H1 (cell line): Measurements from ENCODE around the gene C9orf152. TPM values are rescaled to one million over a fixed set of nuclear protein-coding genes. Genes with fewer than 3 reads are reported as not detected.

ENCODE experiments used
- CTCF ChIA-PET: fragments of 300-600 bp; sonication (Branson Sonifier 250); formaldehyde crosslinking; loops from one replicate; lab custom pipeline; 2021; ENCODE audit not compliant: partially characterized antibody; lab: Charles Lee
- POLR2A ChIA-PET: fragments of 300-600 bp; sonication (Branson Sonifier 250); formaldehyde crosslinking; loops from one replicate; lab custom pipeline; 2021; ENCODE audit warnings: inconsistent platforms; ENCODE audit not compliant: partially characterized antibody; lab: Charles Lee
- DNase-seq, 2 experiments: peaks; one replicate each; pipeline versions ENCODE4 v3.0.0 to v3.0.0-alpha.2; 2010 to 2022; ENCODE audit warnings: low spot score in 2 of 2, low read depth in 1 of 2, mixed read lengths in 1 of 2
- FAIRE-seq: peaks from 2 replicates; lab custom pipeline; 2011; peaks lifted over from hg19 to GRCh38; lab: Jason Lieb, UNC
- H2AFZ ChIP-seq: 2 replicates; pipeline ENCODE4 v1.8.1; 2012; ENCODE audit warnings: low read length, inconsistent platforms
- H2AK5ac ChIP-seq: 2 replicates; pipeline ENCODE4 v1.6.1; 2013; ENCODE audit warnings: low read depth, low read length
- H2BK120ac ChIP-seq: replicated peaks from 2 replicates; pipeline ENCODE3; 2013; ENCODE audit warnings: low read depth, low read length, inconsistent platforms
- H2BK12ac ChIP-seq: 2 replicates; pipeline ENCODE4 v1.6.1; 2013; ENCODE audit warnings: low read depth, low read length
- H2BK15ac ChIP-seq: 2 replicates; pipeline ENCODE4 v1.6.1; 2013; ENCODE audit warnings: low read length
- H2BK20ac ChIP-seq: 2 replicates; pipeline ENCODE4 v1.6.1; 2013; ENCODE audit warnings: low read length
- H2BK5ac ChIP-seq: 2 replicates; pipeline ENCODE4 v1.6.1; 2013; ENCODE audit warnings: low read depth, low read length
- H3K14ac ChIP-seq: 2 replicates; pipeline ENCODE4 v1.6.1; 2013; ENCODE audit warnings: inconsistent platforms; ENCODE audit not compliant: insufficient read length
- H3K18ac ChIP-seq: 2 replicates; pipeline ENCODE4 v1.6.1; 2013; ENCODE audit warnings: low read length; ENCODE audit errors: extremely low read depth
- H3K23ac ChIP-seq: 2 replicates; pipeline ENCODE4 v1.6.1; 2013; ENCODE audit warnings: inconsistent platforms; ENCODE audit not compliant: insufficient read length
- H3K23me2 ChIP-seq: 2 replicates; pipeline ENCODE4 v1.6.1; 2013; ENCODE audit warnings: low read depth, low read length
- H3K27ac ChIP-seq: 2 replicates; pipeline ENCODE4 v1.6.1; 2011; ENCODE audit warnings: low read depth, low read length, inconsistent platforms
- H3K27me3 ChIP-seq, 4 experiments: replicated peaks in 1 of 4; 1 replicate in 1 of 4; 2 replicates in 3 of 4; pipeline versions ENCODE4 v1.6.1 to v1.8.1; 2011 to 2013; ENCODE audit warnings: low read length in 3 of 4, mild to moderate bottlenecking in 3 of 4, inconsistent platforms in 2 of 4, mixed read lengths in 2 of 4, moderate library complexity in 1 of 4; ENCODE audit not compliant: control insufficient read depth in 3 of 4, insufficient read depth in 3 of 4; ENCODE audit errors: extremely low read depth in 1 of 4
- H3K36me3 ChIP-seq, 4 experiments: 2 replicates each; pipeline versions ENCODE4 v1.6.1 to v1.8.1; 2011 to 2013; ENCODE audit warnings: mild to moderate bottlenecking in 4 of 4, low read length in 3 of 4, moderate library complexity in 2 of 4, control low read depth in 1 of 4, inconsistent platforms in 1 of 4; ENCODE audit not compliant: insufficient read depth in 4 of 4, control insufficient read depth in 2 of 4
- H3K4ac ChIP-seq: replicated peaks from 2 replicates; pipeline ENCODE3; 2013; ENCODE audit warnings: low read length, low read depth, mixed read lengths, inconsistent platforms; ENCODE audit not compliant: insufficient read length
- H3K4me1 ChIP-seq, 4 experiments: replicated peaks in 1 of 4; 1 replicate in 1 of 4; 2 replicates in 3 of 4; pipeline versions ENCODE4 v1.6.1 to v1.8.1; 2011 to 2013; ENCODE audit warnings: low read length in 3 of 4, inconsistent platforms in 2 of 4, mixed read lengths in 1 of 4; ENCODE audit not compliant: insufficient read depth in 4 of 4, control insufficient read depth in 3 of 4
- H3K4me2 ChIP-seq, 2 experiments: 2 replicates each; pipeline versions ENCODE4 v1.6.1 to v1.8.1; 2011 to 2013; ENCODE audit warnings: low read depth in 2 of 2, low read length in 2 of 2, control low read depth in 1 of 2, inconsistent platforms in 1 of 2, mild to moderate bottlenecking in 1 of 2; ENCODE audit not compliant: insufficient read depth in 1 of 2
- H3K4me3 ChIP-seq, 4 experiments: fragments of 200-600, 300-600 bp in 1 of 4; sonication (generic), shearing (Covaris generic), sonication (Bioruptor Twin) in 1 of 4; 2 replicates each; pipeline versions ENCODE4 v1.5.1 to v1.8.1; 2011 to 2016; ENCODE audit warnings: low read length in 4 of 4, low read depth in 3 of 4, control low read depth in 2 of 4, inconsistent platforms in 2 of 4, mild to moderate bottlenecking in 2 of 4, mixed read lengths in 1 of 4, moderate library complexity in 1 of 4; ENCODE audit not compliant: insufficient read depth in 2 of 4; ENCODE audit errors: extremely low read depth in 1 of 4
- H3K56ac ChIP-seq: replicated peaks from 2 replicates; pipeline ENCODE3; 2013; ENCODE audit warnings: low read depth, mild to moderate bottlenecking, mixed read lengths, low read length, inconsistent platforms; ENCODE audit not compliant: insufficient read length
- H3K79me1 ChIP-seq: 2 replicates; pipeline ENCODE4 v1.6.1; 2013; ENCODE audit warnings: low read depth, low read length, control low read depth
- H3K79me2 ChIP-seq, 2 experiments: 2 replicates each; pipeline versions ENCODE4 v1.6.1 to v1.8.1; 2012 to 2013; ENCODE audit warnings: low read length in 2 of 2, mild to moderate bottlenecking in 2 of 2, inconsistent platforms in 1 of 2; ENCODE audit not compliant: insufficient read depth in 2 of 2, control insufficient read depth in 1 of 2
- H3K9ac ChIP-seq, 4 experiments: replicated peaks in 1 of 4; 1 replicate in 1 of 4; 2 replicates in 3 of 4; pipeline versions ENCODE4 v1.6.1 to v1.8.1; 2011 to 2013; ENCODE audit warnings: low read depth in 3 of 4, low read length in 3 of 4, control low read depth in 2 of 4, mild to moderate bottlenecking in 2 of 4, moderate library complexity in 2 of 4, inconsistent platforms in 1 of 4; ENCODE audit errors: extremely low read depth in 1 of 4
- H3K9me3 ChIP-seq, 2 experiments: 2 replicates each; pipeline versions ENCODE4 v1.6.1 to v1.8.1; 2012 to 2013; ENCODE audit warnings: mild to moderate bottlenecking in 2 of 2, moderate library complexity in 2 of 2, control low read depth in 1 of 2, inconsistent platforms in 1 of 2, low read depth in 1 of 2, low read length in 1 of 2, mixed read lengths in 1 of 2; ENCODE audit not compliant: insufficient read depth in 2 of 2
- H4K20me1 ChIP-seq, 2 experiments: replicated peaks in 1 of 2; 2 replicates each; pipeline versions ENCODE3 to v1.8.1; 2011 to 2013; ENCODE audit warnings: inconsistent platforms in 2 of 2, low read length in 2 of 2, mild to moderate bottlenecking in 1 of 2; ENCODE audit not compliant: insufficient read depth in 2 of 2, control insufficient read depth in 1 of 2
- H4K5ac ChIP-seq: 2 replicates; pipeline ENCODE4 v1.6.1; 2013; ENCODE audit warnings: low read length, low read depth, mixed read lengths, inconsistent platforms; ENCODE audit not compliant: insufficient read length
- H4K8ac ChIP-seq: 2 replicates; pipeline ENCODE4 v1.8.0; 2013; ENCODE audit warnings: mild to moderate bottlenecking, moderate library complexity, low read length, inconsistent platforms; ENCODE audit not compliant: insufficient read depth; ENCODE audit errors: extremely low read depth
- H4K91ac ChIP-seq: replicated peaks from 2 replicates; pipeline ENCODE3; 2013; ENCODE audit warnings: low read length, mixed read lengths, inconsistent platforms; ENCODE audit not compliant: insufficient read length
- ATF2 ChIP-seq: IDR thresholded peaks from 2 replicates; pipeline ENCODE4 v1.6.1; 2012; ENCODE audit warnings: low read length, inconsistent platforms
- E2F6 ChIP-seq: IDR thresholded peaks from 2 replicates; pipeline ENCODE4 v1.6.1; 2012; ENCODE audit warnings: inconsistent platforms
- EGR1 ChIP-seq: IDR thresholded peaks from 2 replicates; pipeline ENCODE4 v1.6.1; 2011; ENCODE audit warnings: low read depth, low read length, borderline replicate concordance
- GABPA ChIP-seq: IDR thresholded peaks from 2 replicates; pipeline ENCODE4 v1.6.1; 2011; ENCODE audit warnings: mild to moderate bottlenecking, low read length, moderate library complexity, borderline replicate concordance; ENCODE audit not compliant: insufficient read depth
- GTF2F1 ChIP-seq: IDR thresholded peaks from 2 replicates; pipeline ENCODE4 v1.6.1; 2012; ENCODE audit warnings: low read depth, low read length, improper control_type of control experiment, borderline replicate concordance
- MAFK ChIP-seq: IDR thresholded peaks from 2 replicates; pipeline ENCODE4 v1.6.1; 2012; ENCODE audit warnings: low read depth, mild to moderate bottlenecking, improper control_type of control experiment, low read length
- RFX5 ChIP-seq: IDR thresholded peaks from 2 replicates; pipeline ENCODE4 v1.6.1; 2011; ENCODE audit warnings: low read depth, low read length, improper control_type of control experiment, borderline replicate concordance
- RNF2 ChIP-seq: fragments of 200-900, 300-1000 bp; sonication (generic); IDR thresholded peaks from 2 replicates; pipeline ENCODE4 v1.7.1; 2016; ENCODE audit warnings: borderline replicate concordance, low read depth, mild to moderate bottlenecking, antibody characterized with exemption, low read length; ENCODE audit not compliant: poor library complexity, severe bottlenecking; ENCODE audit errors: missing control alignments
- SP2 ChIP-seq: IDR thresholded peaks from 2 replicates; pipeline ENCODE4 v1.6.1; 2012; ENCODE audit warnings: mild to moderate bottlenecking, low read length, inconsistent platforms
- SUZ12 ChIP-seq: fragments of 200-600 bp; sonication (generic); IDR thresholded peaks from 2 replicates; pipeline ENCODE4 v1.6.1; 2012; ENCODE audit warnings: mild to moderate bottlenecking, inconsistent platforms, low read length, moderate library complexity, mixed read lengths
- TCF12 ChIP-seq: IDR thresholded peaks from 2 replicates; pipeline ENCODE4 v1.6.1; 2011; ENCODE audit warnings: low read depth, mild to moderate bottlenecking, low read length
- TEAD4 ChIP-seq: IDR thresholded peaks from 2 replicates; pipeline ENCODE4 v1.6.1; 2012; ENCODE audit warnings: low read depth, low read length, inconsistent platforms, mixed read lengths
- WGBS, 2 experiments: shearing (Covaris generic) in 1 of 2; methylation state at CpG; one replicate each; pipeline versions ENCODE4 v1.1.6 to v1.1.7; 2013 to 2015; ENCODE audit warnings: low lambda C conversion rate in 2 of 2, mixed read lengths in 2 of 2, inconsistent platforms in 1 of 2, low coverage in 1 of 2, missing lambda C conversion rate in 1 of 2; ENCODE audit not compliant: insufficient replicate concordance in 2 of 2, insufficient coverage in 1 of 2, insufficient read length in 1 of 2; ENCODE audit errors: extremely low coverage in 1 of 2, missing lambda C conversion rate in 1 of 2; 5-methylcytosine and 5-hydroxymethylcytosine counted together
- polyA plus RNA-seq, 7 experiments: library from polyadenylated mRNA; depleted of rRNA in 3 of 7; stranded (reverse) in 5 of 7; unstranded in 2 of 7; fragments of >200 nt in 5 of 7; fragments of 200-250 nt in 2 of 7; gene quantifications; 1 replicate in 5 of 7; 2 replicates in 1 of 7; 4 replicates in 1 of 7; pipeline versions ENCODE4 v1.2.1 to v1.2.3, GENCODE V29; 2011 to 2013; ENCODE audit warnings: missing spikeins in 2 of 7, mixed read lengths in 2 of 7
- total RNA-seq: library from RNA; stranded (reverse); fragmentation: NEBNext Ultra II Directional; extraction: Animal tissue kit (Norgen Biotek cat#: 25700); gene quantifications from 2 replicates; pipeline ENCODE4 v1.2.1, GENCODE V29; 2021

The C9orf152 gene
- total and polyA plus RNA-seq, 2 of the 8 experiments (the other 6 are each of a cell fraction or from before 2014, with no cell fraction given), result not detected

- Histone ChIP-seq H4K20me1 (peaks cover 0 to 1% of the 10 kb centered on the region in 2 experiments), H3K9ac (no peak overlapping the region), H3K18ac (no peak overlapping the region), H3K4me2 (no peak overlapping the region), H3K27me3 (no peaks in the 10 kb centered on the region), H4K5ac (no peak overlapping the region), H3K23me2 (no peaks in the 10 kb centered on the region), H4K91ac (no peak overlapping the region), H3K56ac (no peak overlapping the region), H3K14ac (no peak overlapping the region), H3K4me1 (no peaks in the 10 kb centered on the region), H2AFZ (no peak overlapping the region), H3K23ac (no peak overlapping the region), H2AK5ac (no peak overlapping the region), H2BK5ac (no peak overlapping the region), H3K4ac (no peak overlapping the region), H3K27ac (no peak overlapping the region), H3K79me2 (no peaks in the 10 kb centered on the region), H3K4me3 (no peak overlapping the region), H2BK120ac (no peak overlapping the region), H2BK20ac (no peak overlapping the region), H3K79me1 (no peaks in the 10 kb centered on the region), H2BK12ac (no peak overlapping the region), H4K8ac (no peak overlapping the region), H3K36me3 (peaks cover 2 to 20% (median 7%) of the 10 kb centered on the region in 4 experiments; a peak in 4 of 8 replicates), H2BK15ac (no peak overlapping the region), H3K9me3 (peaks cover 5 to 6% of the 10 kb centered on the region in 2 experiments; a peak in 2 of 4 replicates)
- no peak for DNase-seq
- POLR2A ChIA-PET, result no interaction called here
- 100% methylated on average over 1 of the region's 1 CpG; no CpG with 5 or more reads in 1 of the 2 experiments for WGBS, 2 experiments
- CTCF ChIA-PET, result no interaction called here
- no peak for FAIRE-seq
- no peak for TF ChIP-seq MAFK
- TF ChIP-seq GABPA, result no peak
- TF ChIP-seq ATF2, result no peak
- TF ChIP-seq EGR1, result no peak
- TF ChIP-seq TEAD4, result no peak
- TF ChIP-seq SUZ12, result no peak
- TF ChIP-seq E2F6, result no peak
- no peak for TF ChIP-seq GTF2F1
- TF ChIP-seq RFX5, result no peak
- no peak for TF ChIP-seq TCF12
- TF ChIP-seq SP2, result no peak
- TF ChIP-seq RNF2, result no peak
These were observed 32.2 kb upstream of the C9orf152 start for GRCh38 chr9:110240198-110240597.
